Endothelial cell of hepatic sinusoid (primary cell): ENCODE data around the gene ZNF227.
"Not testable (repeated sequence)": the region's sequence is repeated elsewhere in the genome, so short reads cannot be mapped to it uniquely, and the experiment has no call there.

Experiments used
- in situ Hi-C: cut with HindIII; loops from 2 replicates; pipeline ENCODE4 v1.10.0; 2017; ENCODE audit warnings: low sequenced_read_pairs

ZNF227 gene

GRCh38 chr19:44212250-44212865 lies at the start of gene ZNF227:
Gene ZNF227, plus strand, starts transcription at chr19:44212532. Its CDS starts 5,261 bp downstream, at chr19:44217793.
- in situ Hi-C loops, result no loop called here

- in situ Hi-C loops, result no loop called here
Measured at GRCh38 chr19:44163789-44164188, 48.5 kb upstream of the ZNF227 start.

- in situ Hi-C loops, result no loop called here
Measured at GRCh38 chr19:44164327-44164672, 48.0 kb upstream of the ZNF227 start.

GRCh38 chr19:44164673-44165512 lies 47.4 kb upstream of the ZNF227 start, which contains the start of gene ZNF226:
Gene ZNF226, plus strand, starts transcription at chr19:44165100. Its CDS starts 4,981 bp downstream, at chr19:44170081.
- in situ Hi-C loops, result no loop called here

DNA sequence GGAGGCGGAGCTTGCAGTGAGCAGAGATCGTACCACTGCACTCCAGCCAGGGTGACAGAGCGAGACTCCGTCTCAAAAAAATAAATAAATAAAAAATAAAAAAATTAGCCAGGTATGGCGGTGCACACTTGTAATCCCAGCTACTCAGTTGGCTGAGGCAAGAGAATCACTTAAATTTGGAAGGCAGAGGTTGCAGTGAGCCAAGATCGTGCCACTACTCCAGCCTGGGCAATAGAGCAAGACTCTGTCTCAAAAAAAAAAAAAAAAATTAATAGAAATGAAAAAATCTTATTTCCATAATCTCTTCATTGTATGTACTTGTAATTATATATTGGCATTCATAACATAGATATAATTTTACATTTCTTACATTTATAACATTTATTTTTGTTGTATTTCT lies 41.7 kb upstream of the ZNF227 start:
- in situ Hi-C loops, result not testable (repeated sequence)

DNA sequence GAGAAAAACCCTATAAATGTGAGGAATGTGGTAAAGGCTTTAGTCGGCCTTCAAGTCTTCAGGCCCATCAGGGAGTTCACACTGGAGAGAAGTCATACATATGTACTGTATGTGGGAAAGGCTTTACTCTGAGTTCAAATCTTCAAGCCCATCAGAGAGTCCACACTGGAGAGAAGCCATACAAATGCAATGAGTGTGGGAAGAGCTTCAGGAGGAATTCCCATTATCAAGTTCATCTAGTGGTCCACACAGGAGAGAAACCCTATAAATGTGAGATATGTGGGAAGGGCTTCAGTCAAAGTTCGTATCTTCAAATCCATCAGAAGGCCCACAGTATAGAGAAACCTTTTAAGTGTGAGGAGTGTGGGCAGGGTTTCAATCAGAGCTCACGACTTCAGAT lies 35.7 kb upstream of the ZNF227 start:
- in situ Hi-C loops, result no loop called here

DNA sequence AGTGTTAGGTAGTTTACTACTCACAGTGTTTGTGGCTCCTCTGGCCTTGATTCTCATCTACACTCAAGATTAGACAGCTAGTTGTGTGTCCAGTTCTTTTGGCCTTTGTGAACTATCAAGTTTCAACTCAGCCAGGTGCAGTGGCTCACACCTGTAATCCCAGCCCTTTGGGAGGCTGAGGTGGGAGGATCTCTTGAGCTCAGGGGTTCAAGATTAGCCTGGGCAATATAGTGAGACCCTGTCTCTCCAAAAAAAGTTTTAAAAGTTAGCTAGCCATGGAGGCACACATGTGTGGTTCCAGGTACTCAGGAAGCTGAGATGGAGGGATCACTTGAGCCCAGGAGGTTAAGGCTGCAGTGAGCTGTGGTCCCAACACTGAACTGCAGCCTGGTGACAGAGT lies 31.4 kb upstream of the ZNF227 start:
- in situ Hi-C loops, result no loop called here

GRCh38 chr19:44182145-44182544 lies 30.2 kb upstream of the ZNF227 start:
- in situ Hi-C loops, result no loop called here

- in situ Hi-C loops, result no loop called here
Measured at GRCh38 chr19:44190020-44190419, 22.3 kb upstream of the ZNF227 start.

DNA sequence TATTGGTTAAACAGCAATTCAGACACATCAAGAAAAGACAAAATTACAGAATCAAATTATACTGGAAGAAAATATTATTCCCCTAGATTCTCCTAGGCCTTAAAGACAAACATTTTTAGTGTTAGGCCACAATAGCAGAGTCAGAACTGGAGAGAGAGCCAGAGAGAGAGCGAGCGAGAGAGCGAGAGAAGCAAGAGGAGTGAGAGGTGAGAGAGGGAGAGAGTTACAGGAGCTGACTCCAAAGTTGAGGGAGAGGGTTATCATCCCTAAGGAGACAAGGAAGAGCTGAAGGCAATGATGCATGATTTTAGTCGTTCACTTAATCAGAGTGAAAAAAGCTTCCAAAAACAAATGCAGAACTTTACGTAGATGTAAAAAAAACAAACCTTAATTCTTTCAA lies 20.2 kb upstream of the ZNF227 start:
- in situ Hi-C loops, result no loop called here

DNA sequence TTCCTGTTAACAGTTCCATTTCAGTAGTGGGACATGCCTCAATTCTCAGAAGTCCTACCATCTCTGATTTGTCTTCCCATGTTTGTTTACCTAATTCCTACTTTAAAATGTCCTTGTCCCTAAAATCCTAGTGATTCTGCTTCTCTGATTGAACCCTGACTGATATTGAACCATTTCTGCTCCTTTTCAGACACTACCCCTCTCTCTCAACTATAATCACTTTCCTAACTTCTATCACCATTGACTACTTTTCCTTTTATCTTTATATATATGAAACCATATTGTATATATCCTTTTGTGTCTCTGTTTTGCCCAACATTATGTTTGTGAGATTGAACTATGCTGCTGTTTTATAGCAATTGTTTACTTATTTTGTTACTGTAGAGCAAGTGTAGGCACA lies 15.6 kb upstream of the ZNF227 start:
- in situ Hi-C loops, result no loop called here

DNA sequence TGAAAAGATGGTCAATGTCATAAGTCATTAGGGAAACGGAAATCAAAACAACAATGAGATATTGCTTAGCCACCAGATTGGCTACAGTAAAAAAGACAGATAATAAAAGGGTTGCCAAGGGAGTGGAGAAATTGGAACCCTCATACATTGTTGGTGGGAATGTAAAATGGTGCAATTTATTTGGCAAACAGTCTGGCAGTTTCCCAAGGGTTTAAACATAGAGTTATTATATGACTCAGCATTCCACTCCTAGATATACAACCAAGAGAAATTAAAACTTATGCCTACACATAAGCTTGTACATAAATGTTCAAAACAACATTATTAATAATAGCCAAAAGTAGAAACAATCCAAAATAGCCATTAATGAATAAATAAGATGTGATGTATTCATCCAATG lies 9.9 kb upstream of the ZNF227 start:
- in situ Hi-C loops, result no loop called here

DNA sequence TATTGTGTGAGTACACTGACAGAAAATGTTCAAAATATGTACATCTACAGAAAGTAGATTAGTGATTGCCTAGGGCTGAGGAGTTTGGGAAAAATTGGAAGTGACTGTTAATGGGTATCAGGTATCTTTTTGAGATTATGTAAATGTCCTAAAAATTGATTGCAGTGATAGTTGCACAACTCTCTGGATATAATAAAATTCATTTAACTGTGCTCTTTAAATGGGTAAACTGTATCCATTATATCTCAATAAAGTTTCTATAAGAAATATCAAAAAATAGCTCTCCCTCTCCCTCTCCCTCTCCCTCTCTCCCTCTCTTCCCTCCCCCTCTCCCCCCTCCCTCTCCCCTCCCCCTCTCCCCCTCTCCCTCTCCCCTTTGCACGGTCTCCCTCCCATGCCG lies 9.4 kb upstream of the ZNF227 start:
- in situ Hi-C loops, result no loop called here

GRCh38 chr19:44203877-44204276 lies 8.5 kb upstream of the ZNF227 start:
- in situ Hi-C loops, result not testable (repeated sequence)

GRCh38 chr19:44204772-44205171 lies 7.6 kb upstream of the ZNF227 start:
- in situ Hi-C loops, result no loop called here

GRCh38 chr19:44207126-44207803 lies 5.1 kb upstream of the ZNF227 start:
- in situ Hi-C loops, result no loop called here

- in situ Hi-C loops, result no loop called here
Measured at GRCh38 chr19:44212866-44213346, 574 bp downstream of the ZNF227 start.

DNA sequence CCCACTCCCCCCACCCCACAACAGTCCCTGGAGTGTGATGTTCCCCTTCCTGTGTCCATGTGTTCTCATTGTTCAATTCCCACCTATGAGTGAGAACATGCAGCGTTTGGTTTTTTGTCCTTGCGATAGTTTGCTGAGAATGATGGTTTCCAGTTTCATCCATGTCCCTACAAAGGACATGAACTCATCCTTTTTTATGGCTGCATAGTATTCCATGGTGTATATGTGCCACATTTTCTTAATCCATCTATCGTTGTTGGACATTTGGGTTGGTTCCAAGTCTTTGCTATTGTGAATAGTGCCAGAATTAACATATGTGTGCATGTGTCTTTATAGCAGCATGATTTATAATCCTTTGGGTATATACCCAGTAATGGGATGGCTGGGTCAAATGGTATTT lies 7.6 kb downstream of the ZNF227 start:
- in situ Hi-C loops, result not testable (repeated sequence)

DNA sequence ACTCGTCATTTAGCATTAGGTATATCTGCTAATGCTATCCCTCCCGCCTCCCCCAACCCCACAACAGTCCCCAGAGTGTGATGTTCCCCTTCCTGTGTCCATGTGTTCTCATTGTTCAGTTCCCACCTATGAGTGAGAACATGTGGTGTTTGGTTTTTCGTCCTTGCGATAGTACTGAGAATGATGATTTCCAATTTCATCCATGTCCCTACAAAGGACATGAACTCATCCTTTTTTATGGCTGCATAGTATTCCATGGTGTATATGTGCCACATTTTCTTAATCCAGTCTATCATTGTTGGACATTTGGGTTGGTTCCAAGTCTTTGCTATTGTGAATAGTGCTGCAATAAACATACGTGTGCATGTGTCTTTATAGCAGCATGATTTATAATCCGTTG lies 8.4 kb downstream of the ZNF227 start:
- in situ Hi-C loops, result not testable (repeated sequence)

- in situ Hi-C loops, result not testable (repeated sequence)
Measured at GRCh38 chr19:44221291-44221690, 9.0 kb downstream of the ZNF227 start.

DNA sequence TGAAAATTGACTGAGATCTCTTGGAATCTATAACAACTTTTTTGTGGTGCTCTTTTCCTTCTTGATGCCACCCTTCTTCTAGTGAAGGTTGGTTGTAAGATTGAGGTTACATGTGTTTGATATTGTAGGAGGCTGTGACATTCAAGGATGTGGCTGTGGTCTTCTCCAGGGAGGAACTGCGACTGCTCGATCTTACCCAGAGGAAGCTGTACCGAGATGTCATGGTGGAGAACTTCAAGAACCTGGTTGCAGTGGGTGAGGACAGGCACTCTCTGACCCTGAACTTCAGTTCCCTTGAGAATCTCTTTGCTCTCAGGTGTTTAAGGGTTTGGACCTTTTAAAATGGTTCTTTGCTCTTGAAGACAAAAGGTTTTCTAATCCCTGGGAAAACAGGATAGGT lies 16.0 kb downstream of the ZNF227 start:
- in situ Hi-C loops, result no loop called here

- in situ Hi-C loops, result no loop called here
Measured at GRCh38 chr19:44232867-44233266, 20.5 kb downstream of the ZNF227 start.
